ENCODE measurements around the gene YPEL1.
"Not testable (repeated sequence)": the region's sequence is repeated elsewhere in the genome, so short reads cannot be mapped to it uniquely, and the experiment has no call there.

The YPEL1 gene

DNA sequence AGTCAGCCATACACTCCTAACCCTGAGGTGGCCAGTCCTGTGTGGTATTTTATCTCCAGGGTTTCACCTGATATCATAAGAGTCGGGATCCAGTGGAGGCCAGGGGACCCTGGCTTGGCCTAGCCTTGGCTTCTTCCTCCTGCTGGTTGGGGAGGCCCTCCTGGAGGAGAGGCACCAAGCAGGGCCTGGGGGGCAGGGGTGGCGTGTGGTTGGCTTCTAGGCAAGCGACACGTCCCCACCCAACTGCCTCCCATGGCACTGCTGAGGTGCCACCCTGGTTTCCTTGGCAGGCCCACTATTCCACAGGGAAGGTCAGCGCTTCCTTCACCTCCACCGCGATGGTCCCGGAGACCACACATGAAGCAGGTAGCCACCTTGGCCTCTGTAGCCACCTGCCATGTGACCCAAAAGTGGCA, 49.4 kb downstream of the YPEL1 start:
- H3K36me3 ChIP-seq (ENCODE audit: control insufficient read depth, insufficient read depth, low read length), result peaks cover 4% of the 10 kb centered on the region
- no peak overlapping the region for H3K27ac ChIP-seq (ENCODE audit: insufficient read depth, low read depth, low read length, poor library complexity, severe bottlenecking)
- WGBS, 2 experiments, result 93 to 97% methylated on average over 8 of the region's 8 CpGs
- no peaks in the 10 kb centered on the region for H3K27me3 ChIP-seq (ENCODE audit: control insufficient read depth, insufficient read depth, low read length, poor library complexity, severe bottlenecking)
- H3K4me1 ChIP-seq (ENCODE audit: control insufficient read depth, insufficient read depth, low read length), result no peaks in the 10 kb centered on the region
- no peak overlapping the region for H3K4me3 ChIP-seq (ENCODE audit: insufficient read depth, low read depth, low read length)
- H3K9me3 ChIP-seq (ENCODE audit: control insufficient read depth, low read length), result no peaks in the 10 kb centered on the region

GRCh38 chr22:21685164-21685513, 50.5 kb downstream of the YPEL1 start:
- Histone ChIP-seq H3K4me1 (ENCODE audit: control insufficient read depth, insufficient read depth, low read length) (no peaks in the 10 kb centered on the region), H3K27me3 (ENCODE audit: control insufficient read depth, insufficient read depth, low read length, poor library complexity, severe bottlenecking) (no peaks in the 10 kb centered on the region), H3K4me3 (ENCODE audit: insufficient read depth, low read depth, low read length) (no peak overlapping the region), H3K36me3 (ENCODE audit: control insufficient read depth, insufficient read depth, low read length) (peaks cover 4% of the 10 kb centered on the region), H3K9me3 (ENCODE audit: control insufficient read depth, low read length) (no peaks in the 10 kb centered on the region), H3K27ac (ENCODE audit: insufficient read depth, low read depth, low read length, poor library complexity, severe bottlenecking) (no peak overlapping the region)
- WGBS, 2 experiments, result 95% methylated on average over 8 of the region's 8 CpGs

DNA sequence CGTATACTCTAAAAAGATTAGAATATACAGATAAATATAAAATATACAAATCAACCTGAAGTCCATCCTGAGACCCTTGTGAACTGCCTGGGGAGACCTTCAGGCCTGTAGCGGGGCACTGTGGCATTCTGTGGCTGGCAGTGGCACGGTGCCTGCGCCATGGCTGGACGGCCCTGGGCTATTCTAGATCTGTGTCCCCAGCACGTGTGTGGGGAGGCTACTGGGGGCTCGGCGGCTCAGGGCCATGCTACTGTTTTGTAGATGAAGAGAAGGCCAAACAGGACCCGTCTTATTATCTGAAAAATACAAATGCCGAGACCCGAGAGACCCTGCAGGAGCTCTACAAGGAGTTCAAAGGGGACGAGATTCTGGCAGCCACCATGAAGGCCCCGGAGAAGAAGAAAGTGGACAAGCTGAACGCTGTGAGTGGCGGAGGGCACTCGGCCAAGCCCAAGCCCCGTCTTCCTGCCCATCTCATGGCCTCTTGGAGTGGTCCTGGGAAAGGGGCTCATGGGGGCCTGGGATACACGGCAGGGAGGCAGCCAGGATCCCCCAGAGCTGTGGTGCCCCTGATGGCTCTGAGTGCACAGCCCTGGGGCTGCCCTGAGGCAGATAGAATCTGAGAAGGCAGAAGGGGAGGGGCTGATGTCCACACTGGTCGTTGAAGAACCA, 51.0 kb downstream of the YPEL1 start:
- Histone ChIP-seq H3K27me3 (ENCODE audit: control insufficient read depth, insufficient read depth, low read length, poor library complexity, severe bottlenecking) (no peaks in the 10 kb centered on the region), H3K36me3 (ENCODE audit: control insufficient read depth, insufficient read depth, low read length) (peaks cover 4% of the 10 kb centered on the region), H3K4me1 (ENCODE audit: control insufficient read depth, insufficient read depth, low read length) (no peaks in the 10 kb centered on the region), H3K4me3 (ENCODE audit: insufficient read depth, low read depth, low read length) (no peak overlapping the region), H3K9me3 (ENCODE audit: control insufficient read depth, low read length) (no peaks in the 10 kb centered on the region), H3K27ac (ENCODE audit: insufficient read depth, low read depth, low read length, poor library complexity, severe bottlenecking) (no peak overlapping the region)
- 95% methylated on average over 18 of the region's 19 CpGs for WGBS, 2 experiments

DNA sequence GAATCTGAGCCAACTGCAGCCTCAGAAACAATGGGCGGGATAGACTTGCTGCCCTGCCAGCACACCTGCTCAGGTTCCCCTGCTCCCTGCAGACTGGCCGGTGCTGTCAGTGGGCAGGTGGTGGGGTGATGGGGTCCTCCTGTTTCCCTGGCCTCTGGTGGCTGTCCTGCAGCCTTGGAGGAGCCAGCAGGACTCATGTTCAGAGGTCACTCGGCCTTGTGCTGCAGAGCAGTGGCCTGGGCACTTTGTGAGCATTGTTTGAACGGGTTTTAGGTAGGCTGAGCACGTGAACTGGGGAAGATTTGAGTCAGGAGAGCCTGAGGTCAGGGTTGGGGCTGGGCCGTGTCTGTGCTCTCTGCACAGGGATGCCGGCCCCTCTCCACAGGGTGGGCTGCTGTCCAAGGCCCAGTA, 52.2 kb downstream of the YPEL1 start:
- Histone ChIP-seq H3K27ac (ENCODE audit: insufficient read depth, low read depth, low read length, poor library complexity, severe bottlenecking) (no peak overlapping the region), H3K4me1 (ENCODE audit: control insufficient read depth, insufficient read depth, low read length) (no peaks in the 10 kb centered on the region), H3K4me3 (ENCODE audit: insufficient read depth, low read depth, low read length) (no peak overlapping the region), H3K27me3 (ENCODE audit: control insufficient read depth, insufficient read depth, low read length, poor library complexity, severe bottlenecking) (no peaks in the 10 kb centered on the region), H3K36me3 (ENCODE audit: control insufficient read depth, insufficient read depth, low read length) (peaks cover 4% of the 10 kb centered on the region), H3K9me3 (ENCODE audit: control insufficient read depth, low read length) (no peaks in the 10 kb centered on the region)
- 94 to 95% methylated on average over 7 of the region's 7 CpGs for WGBS, 2 experiments

- Histone ChIP-seq H3K4me3 (ENCODE audit: insufficient read depth, low read depth, low read length) (no peak overlapping the region), H3K36me3 (ENCODE audit: control insufficient read depth, insufficient read depth, low read length) (peaks cover 4% of the 10 kb centered on the region)
- WGBS, 2 experiments, result 94% methylated on average over 20 of the region's 20 CpGs
Observed at GRCh38 chr22:21682385-21683175, 53.0 kb downstream of the YPEL1 start.

DNA sequence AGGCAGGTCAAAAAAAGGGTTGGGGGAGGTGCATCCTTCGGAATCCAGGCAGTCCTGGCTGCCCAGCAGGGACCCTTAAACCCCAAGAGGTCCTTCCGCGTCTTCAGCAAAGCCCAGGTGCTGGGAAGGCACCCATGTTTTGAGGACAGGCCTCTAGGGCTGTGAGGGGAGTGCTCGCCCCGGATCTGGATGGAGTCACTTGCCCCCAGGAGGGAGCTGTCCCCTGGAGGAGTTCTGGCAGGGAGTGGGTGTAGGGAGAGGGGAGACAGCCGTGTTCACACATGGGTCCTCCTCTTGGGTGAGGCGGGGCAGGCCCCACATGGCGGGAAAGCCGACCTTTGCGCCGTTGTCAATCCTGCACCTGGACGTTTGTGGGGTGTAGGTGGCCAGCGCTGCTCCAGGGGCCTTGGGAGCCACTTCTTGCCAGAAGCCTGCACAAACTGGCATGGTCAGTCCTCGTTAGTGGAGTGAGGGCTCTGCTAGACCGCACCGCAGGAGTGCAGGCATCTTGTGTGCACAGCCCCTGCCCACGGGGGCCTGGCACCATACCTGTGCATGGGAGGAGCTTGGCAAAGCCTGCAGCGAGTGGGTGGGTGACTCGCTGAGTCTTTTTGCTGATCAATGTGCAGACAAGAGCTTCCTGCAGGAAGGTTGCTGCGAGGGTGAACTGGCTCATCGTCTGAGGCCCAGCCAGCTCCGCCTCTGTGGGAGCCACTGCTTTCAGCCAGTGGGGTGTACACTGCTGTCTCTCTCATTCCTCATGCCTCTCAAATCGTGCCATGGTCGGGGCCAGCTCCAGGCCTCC, 53.8 kb downstream of the YPEL1 start:
- no peaks in the 10 kb centered on the region for H3K27me3 ChIP-seq (ENCODE audit: control insufficient read depth, insufficient read depth, low read length, poor library complexity, severe bottlenecking)
- no peak overlapping the region for H3K27ac ChIP-seq (ENCODE audit: insufficient read depth, low read depth, low read length, poor library complexity, severe bottlenecking)
- H3K4me1 ChIP-seq (ENCODE audit: control insufficient read depth, insufficient read depth, low read length), result no peaks in the 10 kb centered on the region
- H3K36me3 ChIP-seq (ENCODE audit: control insufficient read depth, insufficient read depth, low read length), result peaks cover 4% of the 10 kb centered on the region
- no peaks in the 10 kb centered on the region for H3K9me3 ChIP-seq (ENCODE audit: control insufficient read depth, low read length)
- WGBS, 2 experiments, result 94 to 95% methylated on average over 24 of the region's 24 CpGs
- no peak overlapping the region for H3K4me3 ChIP-seq (ENCODE audit: insufficient read depth, low read depth, low read length)

More at GRCh38 chr22:21682385-21683175, 53.0 kb downstream of the YPEL1 start:
- no peaks in the 10 kb centered on the region for H3K9me3 ChIP-seq (ENCODE audit: control insufficient read depth, low read length)
- H3K27me3 ChIP-seq (ENCODE audit: control insufficient read depth, insufficient read depth, low read length, poor library complexity, severe bottlenecking), result no peaks in the 10 kb centered on the region
- no peak overlapping the region for H3K27ac ChIP-seq (ENCODE audit: insufficient read depth, low read depth, low read length, poor library complexity, severe bottlenecking)
- no peaks in the 10 kb centered on the region for H3K4me1 ChIP-seq (ENCODE audit: control insufficient read depth, insufficient read depth, low read length)

- WGBS, 2 experiments, result 96 to 97% methylated on average over 21 of the region's 21 CpGs
- Histone ChIP-seq H3K27ac (ENCODE audit: insufficient read depth, low read depth, low read length, poor library complexity, severe bottlenecking) (no peak overlapping the region), H3K4me3 (ENCODE audit: insufficient read depth, low read depth, low read length) (no peak overlapping the region), H3K27me3 (ENCODE audit: control insufficient read depth, insufficient read depth, low read length, poor library complexity, severe bottlenecking) (no peaks in the 10 kb centered on the region), H3K9me3 (ENCODE audit: control insufficient read depth, low read length) (no peaks in the 10 kb centered on the region), H3K36me3 (ENCODE audit: control insufficient read depth, insufficient read depth, low read length) (peaks cover 4% of the 10 kb centered on the region), H3K4me1 (ENCODE audit: control insufficient read depth, insufficient read depth, low read length) (no peaks in the 10 kb centered on the region)
Observed at GRCh38 chr22:21680830-21681565, 54.6 kb downstream of the YPEL1 start.

- Histone ChIP-seq H3K9me3 (ENCODE audit: control insufficient read depth, low read length) (no peaks in the 10 kb centered on the region), H3K36me3 (ENCODE audit: control insufficient read depth, insufficient read depth, low read length) (peaks cover 4% of the 10 kb centered on the region), H3K4me3 (ENCODE audit: insufficient read depth, low read depth, low read length) (no peak overlapping the region), H3K4me1 (ENCODE audit: control insufficient read depth, insufficient read depth, low read length) (no peaks in the 10 kb centered on the region), H3K27ac (ENCODE audit: insufficient read depth, low read depth, low read length, poor library complexity, severe bottlenecking) (no peak overlapping the region), H3K27me3 (ENCODE audit: control insufficient read depth, insufficient read depth, low read length, poor library complexity, severe bottlenecking) (no peaks in the 10 kb centered on the region)
- WGBS, 2 experiments, result 90 to 96% methylated on average over 4 of the region's 4 CpGs
Observed at GRCh38 chr22:21679383-21679782, 56.2 kb downstream of the YPEL1 start.

DNA sequence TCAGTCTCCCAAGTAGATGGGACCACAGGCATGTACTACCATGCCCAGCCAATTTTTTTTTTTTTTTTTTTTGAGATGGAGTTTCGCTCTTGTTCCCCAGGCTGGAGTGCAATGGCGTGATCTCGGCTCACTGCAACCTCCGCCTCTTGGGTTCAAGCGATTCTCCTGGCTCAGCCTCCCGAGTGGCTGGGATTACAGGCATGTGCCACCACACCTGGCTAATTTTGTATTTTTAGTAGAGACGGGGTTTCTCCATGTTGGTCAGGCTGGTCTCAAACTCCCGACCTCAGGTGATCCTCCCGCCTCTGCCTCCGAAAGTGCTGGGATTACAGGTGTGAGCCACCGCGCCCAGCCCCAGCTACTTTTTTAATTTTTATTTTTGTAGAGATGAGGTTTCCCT, 56.8 kb downstream of the YPEL1 start:
- not testable (repeated sequence) for H3K27me3 ChIP-seq (ENCODE audit: control insufficient read depth, insufficient read depth, low read length, poor library complexity, severe bottlenecking); H3K9me3 ChIP-seq (ENCODE audit: control insufficient read depth, low read length); H3K27ac ChIP-seq (ENCODE audit: insufficient read depth, low read depth, low read length, poor library complexity, severe bottlenecking); H3K36me3 ChIP-seq (ENCODE audit: control insufficient read depth, insufficient read depth, low read length); H3K4me1 ChIP-seq (ENCODE audit: control insufficient read depth, insufficient read depth, low read length); H3K4me3 ChIP-seq (ENCODE audit: insufficient read depth, low read depth, low read length)
- 95% methylated on average over 12 of the region's 12 CpGs for WGBS, 2 experiments
